ENCODE results near the gene RNF112. TPM values are rescaled to one million over a fixed set of nuclear protein-coding genes. Genes with fewer than 3 reads are reported as not detected.

RNF112 gene
- total and polyA plus RNA-seq, 2 of the 13 experiments (the other 11 are each of a cell fraction or from before 2014, with no cell fraction given): 0.05 TPM; not detected in 1

- TF ChIP-seq HNF1A (IDR thresholded peaks at IDR 0.05; ENCODE audit: low read depth): no peak
- TF ChIP-seq HNF1A (CRISPR knock-in tag; IDR thresholded peaks at IDR 0.05; ENCODE audit: borderline replicate concordance): peak; percentile 50; the same call in 1 of the 2 replicates
- TF ChIP-seq GPN1 (CRISPR knock-in tag; IDR thresholded peaks at IDR 0.05; ENCODE audit: borderline replicate concordance): no peak
- TF ChIP-seq KDM6A (CRISPR knock-in tag; IDR thresholded peaks at IDR 0.05; ENCODE audit: low read depth): no peak
- TF ChIP-seq ZBTB7B (CRISPR knock-in tag; IDR thresholded peaks at IDR 0.05): 0 out of 2 replicates have a peak, but pooled peaks have one; percentile 44
- TF ChIP-seq MZF1 (CRISPR knock-in tag; IDR thresholded peaks at IDR 0.05; ENCODE audit: borderline replicate concordance): no peak
- TF ChIP-seq SOX5 (CRISPR knock-in tag; IDR thresholded peaks at IDR 0.05; ENCODE audit: borderline replicate concordance): no peak; the same call in 1 of the 2 replicates
- TF ChIP-seq TCF7 (IDR thresholded peaks at IDR 0.05; ENCODE audit: low read depth): no peak
- peak; percentile 60 for TF ChIP-seq SALL2 (CRISPR knock-in tag; IDR thresholded peaks at IDR 0.05)
- peak; percentile 47 for TF ChIP-seq TARDBP (CRISPR knock-in tag; IDR thresholded peaks at IDR 0.05)
- TF ChIP-seq NBN (conservative IDR thresholded peaks at IDR 0.05): no peak
- TF ChIP-seq NFATC3 (CRISPR knock-in tag; IDR thresholded peaks at IDR 0.05): no peak
- no peak; the same call in 1 of the 2 replicates for TF ChIP-seq ETV5 (CRISPR knock-in tag; IDR thresholded peaks at IDR 0.05; ENCODE audit: borderline replicate concordance)
- TF ChIP-seq ZNF775 (CRISPR knock-in tag; IDR thresholded peaks at IDR 0.05; ENCODE audit: borderline replicate concordance): no peak
- TF ChIP-seq THAP9 (CRISPR knock-in tag; IDR thresholded peaks at IDR 0.05; ENCODE audit: borderline replicate concordance): peak; percentile 26; the same call in 1 of the 2 replicates
- peak; percentile 90 for TF ChIP-seq KDM2A (CRISPR knock-in tag; IDR thresholded peaks at IDR 0.05; ENCODE audit: borderline replicate concordance, low read depth)
- TF ChIP-seq SIX4 (CRISPR knock-in tag; IDR thresholded peaks at IDR 0.05): no peak; the same call in 1 of the 2 replicates
- TF ChIP-seq HOXA9 (CRISPR knock-in tag; IDR thresholded peaks at IDR 0.05; ENCODE audit: borderline replicate concordance): no peak
- peak; percentile 31 for TF ChIP-seq MED1 (CRISPR knock-in tag; IDR thresholded peaks at IDR 0.05)
- TF ChIP-seq HBP1 (CRISPR knock-in tag; IDR thresholded peaks at IDR 0.05; ENCODE audit: low read depth): no peak; the same call in 1 of the 2 replicates
- TF ChIP-seq ZKSCAN5 (CRISPR knock-in tag; IDR thresholded peaks at IDR 0.05): 0 out of 2 replicates have a peak, but pooled peaks have one; percentile 14
Measured at GRCh38 chr17:19362277-19363113, 48.5 kb upstream of the RNF112 start, which contains the start of gene B9D1 (continued).

All from HepG2 (cell line).